LNCaP clone FGC (cell line): ENCODE measurements around the gene SERTAD1.
A peak's percentile ranks its signal among the peaks of the same experiment; 100 is the strongest.
"Not testable (repeated sequence)": the region's sequence is repeated elsewhere in the genome, so short reads cannot be mapped to it uniquely, and the experiment has no call there.

Experiments
- DNase-seq: peaks from one replicate; pipeline ENCODE4 v3.0.0-alpha.2; 2011; ENCODE audit warnings: low read depth
- H3K4me3 ChIP-seq: 2 replicates; pipeline ENCODE4 v1.5.1; 2011; ENCODE audit warnings: mild to moderate bottlenecking, low read depth, low read length, control low read depth
- CTCF ChIP-seq: IDR thresholded peaks from 2 replicates; pipeline ENCODE4 v1.5.1; 2012; ENCODE audit warnings: mild to moderate bottlenecking; ENCODE audit not compliant: control insufficient read depth, insufficient read depth; ENCODE audit errors: extremely low read depth

The SERTAD1 gene

DNA sequence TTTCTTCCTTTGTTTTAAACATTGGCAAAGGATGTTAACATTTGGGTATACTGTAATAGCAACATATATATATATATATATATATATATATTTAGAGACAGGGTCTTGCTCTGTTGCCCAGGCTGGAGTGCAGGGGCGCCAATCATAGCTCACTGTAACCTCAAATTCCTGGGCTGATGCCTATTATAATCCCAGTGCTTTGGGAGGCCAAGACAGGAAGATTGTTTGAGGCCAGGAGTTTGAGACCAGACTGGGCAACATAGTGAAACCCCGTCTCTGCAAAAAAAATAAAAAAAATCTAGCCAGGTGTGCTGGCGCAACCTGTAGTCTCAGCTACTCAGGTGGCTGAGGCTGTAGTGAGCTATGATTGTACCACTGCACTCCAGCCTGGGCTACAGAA is 34.4 kb upstream of the SERTAD1 start:
- no peak for DNase-seq
- TF ChIP-seq CTCF = no peak
- no peak overlapping the region for H3K4me3 ChIP-seq

DNA sequence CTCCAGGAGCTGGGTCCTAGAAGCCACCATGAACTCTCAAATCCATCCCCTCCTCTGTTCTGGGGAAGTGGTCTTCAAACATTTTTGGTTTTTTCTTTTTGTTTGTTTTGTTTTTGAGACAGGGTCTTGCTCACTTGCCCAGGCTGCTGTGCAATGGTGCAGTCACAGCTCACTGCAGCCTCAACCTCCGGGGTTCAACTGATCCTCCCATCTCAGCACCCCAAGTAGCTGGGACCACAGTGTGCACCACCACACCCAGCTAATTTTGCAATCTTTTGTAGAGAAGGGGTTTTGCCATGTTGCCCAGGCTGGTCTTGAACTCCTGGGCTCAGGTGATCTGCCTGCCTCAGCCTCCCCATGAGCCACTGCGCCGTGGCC is 32.8 kb upstream of the SERTAD1 start:
- H3K4me3 ChIP-seq = no peak overlapping the region
- no peak for DNase-seq
- TF ChIP-seq CTCF = no peak

DNA sequence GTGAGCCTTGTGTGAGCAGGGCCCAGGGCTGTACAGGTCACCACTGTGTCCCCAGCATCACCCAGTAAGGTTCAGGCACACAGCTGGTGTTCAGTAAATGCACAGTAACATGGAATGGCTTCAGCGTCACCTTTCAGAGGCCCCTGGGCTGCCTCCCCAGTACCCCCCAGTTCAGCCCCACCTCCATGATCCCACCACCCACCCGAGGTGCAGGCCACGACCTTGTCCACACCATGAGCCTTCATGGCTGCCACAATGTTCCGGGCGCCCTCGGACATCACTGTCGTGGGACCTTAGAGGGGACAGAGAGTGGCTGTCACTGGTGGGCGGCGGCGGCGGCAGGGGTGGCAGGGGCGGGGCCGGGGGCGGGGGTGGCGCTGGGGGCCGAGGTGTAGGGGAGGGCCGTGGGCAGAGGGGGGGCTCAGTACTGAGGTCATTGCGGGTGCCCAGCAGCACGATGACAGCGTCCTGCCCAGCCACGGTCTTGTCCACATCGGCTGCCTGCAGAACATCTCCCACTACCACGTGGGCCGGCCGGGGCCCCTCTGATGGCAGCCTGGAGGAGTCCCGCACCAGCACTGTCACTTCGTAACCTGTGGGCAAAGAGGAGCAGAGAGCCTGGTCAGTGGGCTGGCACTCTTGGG is 32.3 kb upstream of the SERTAD1 start:
- no peak overlapping the region for H3K4me3 ChIP-seq
- DNase-seq = no peak
- no peak for TF ChIP-seq CTCF

DNA sequence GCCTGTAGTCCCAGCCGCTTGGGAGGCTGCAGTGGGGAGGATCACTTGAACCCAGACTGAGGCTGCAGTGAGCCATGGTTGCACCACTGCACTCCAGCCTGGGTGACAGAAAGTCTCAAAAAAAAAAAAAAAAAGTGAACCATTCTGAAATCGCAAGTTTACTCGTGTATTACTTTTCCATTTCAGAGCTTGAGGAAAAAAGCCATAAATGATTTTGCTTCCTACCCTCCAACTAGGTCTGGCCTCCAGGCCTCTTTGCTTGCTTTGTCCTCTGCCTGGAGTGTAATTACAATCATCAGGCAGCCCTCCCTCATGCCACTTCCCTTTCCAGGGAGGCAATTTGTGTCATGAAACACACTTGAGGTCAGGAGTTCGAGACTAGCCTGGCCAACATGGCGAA is 31.3 kb upstream of the SERTAD1 start:
- TF ChIP-seq CTCF = no peak
- no peak overlapping the region for H3K4me3 ChIP-seq
- DNase-seq = no peak

DNA sequence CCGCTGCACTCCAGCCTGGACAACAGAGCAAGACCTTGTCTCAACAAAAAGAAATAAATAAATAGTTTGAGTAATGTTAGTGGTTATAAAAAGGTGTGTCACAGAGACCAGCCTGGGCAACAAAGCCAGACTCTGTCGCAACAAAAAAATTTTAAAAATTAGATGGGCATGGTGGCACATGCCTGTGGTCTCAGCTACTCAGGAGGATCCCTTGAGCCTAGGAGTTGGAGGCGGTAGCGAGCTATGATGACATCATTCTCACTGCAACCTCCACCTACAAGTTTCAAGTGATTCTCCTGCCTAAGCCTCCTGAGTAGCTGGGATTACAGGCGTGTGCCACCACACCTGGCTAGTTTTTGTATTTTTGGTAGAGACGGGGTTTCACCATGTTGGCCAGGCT is 28.2 kb upstream of the SERTAD1 start:
- H3K4me3 ChIP-seq, DNase-seq: not testable (repeated sequence)

DNA sequence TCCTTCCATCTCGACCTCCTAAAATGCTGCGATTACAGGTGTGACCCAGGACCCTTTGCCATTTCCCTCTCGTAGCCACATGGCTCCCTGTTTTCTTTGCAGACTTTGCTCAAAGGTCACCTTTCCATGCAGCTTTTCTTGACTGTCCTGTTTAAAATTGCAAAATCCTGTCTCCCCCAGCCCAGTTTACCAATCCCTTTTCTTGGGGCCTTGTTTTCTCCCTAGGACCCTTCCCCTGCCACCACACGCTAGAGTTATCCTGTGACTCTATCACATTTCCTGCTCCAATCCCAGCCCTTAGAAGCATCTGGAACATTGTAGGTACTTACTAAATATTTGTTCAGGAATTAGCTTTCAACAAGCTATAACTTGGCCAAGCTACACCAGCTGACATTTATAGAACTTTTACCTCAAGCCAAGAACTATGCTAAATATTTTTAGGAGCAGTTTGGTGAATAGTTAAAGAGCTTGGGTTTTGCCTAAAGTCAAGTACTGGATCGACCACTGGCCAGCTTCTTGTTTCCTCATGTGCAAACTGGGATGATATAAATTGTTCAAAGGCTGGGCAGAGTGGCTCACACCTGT is 27.5 kb upstream of the SERTAD1 start:
- no peak for TF ChIP-seq CTCF
- peak; percentile 59 for DNase-seq
- H3K4me3 ChIP-seq = no peak overlapping the region

GRCh38 chr19:40452016-40452415 is 26.2 kb upstream of the SERTAD1 start:
- DNase-seq = no peak
- no peak for TF ChIP-seq CTCF

More at GRCh38 chr19:40452016-40452415, 26.2 kb upstream of the SERTAD1 start:
- H3K4me3 ChIP-seq = no peak overlapping the region
